DMS153 treated with DMSO at 0.1 percent for 48 hours (cell line): Measurements from ENCODE around the gene ITPR1.
A peak's percentile ranks its signal among the peaks of the same experiment; 100 is the strongest.

Experiments used
- DNase-seq: peaks from one replicate; lab custom pipeline; 2025; ENCODE audit not compliant: unreplicated experiment; lab: John Stamatoyannopoulos, UW

The ITPR1 gene

GRCh38 chr3:4770561-4770960, 277.4 kb downstream of the ITPR1 start:
- DNase-seq, result no peak

DNA sequence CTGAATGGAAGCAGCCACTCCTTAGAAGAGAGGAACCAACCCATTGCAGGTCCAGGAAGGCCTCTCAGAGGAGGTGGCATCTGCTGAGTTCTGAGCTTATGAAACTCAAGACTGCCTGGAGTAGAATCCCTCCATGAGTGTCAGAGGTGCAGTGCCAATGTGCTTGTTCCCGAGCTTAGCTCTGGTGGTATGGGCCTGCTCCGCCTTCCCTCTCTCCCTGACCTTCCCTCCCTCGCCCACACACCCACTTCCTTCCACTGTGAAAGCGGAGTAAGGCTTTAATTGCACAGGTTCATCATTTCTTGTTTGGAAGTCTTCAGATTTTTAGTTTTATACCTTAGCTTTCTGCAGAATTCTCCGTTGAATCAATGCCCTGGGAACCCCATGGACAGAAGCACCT, 278.1 kb downstream of the ITPR1 start:
- no peak for DNase-seq

- no peak for DNase-seq
Measured at GRCh38 chr3:4772171-4772804, 279.1 kb downstream of the ITPR1 start.

- no peak for DNase-seq
Measured at GRCh38 chr3:4772858-4773257, 279.7 kb downstream of the ITPR1 start.

DNA sequence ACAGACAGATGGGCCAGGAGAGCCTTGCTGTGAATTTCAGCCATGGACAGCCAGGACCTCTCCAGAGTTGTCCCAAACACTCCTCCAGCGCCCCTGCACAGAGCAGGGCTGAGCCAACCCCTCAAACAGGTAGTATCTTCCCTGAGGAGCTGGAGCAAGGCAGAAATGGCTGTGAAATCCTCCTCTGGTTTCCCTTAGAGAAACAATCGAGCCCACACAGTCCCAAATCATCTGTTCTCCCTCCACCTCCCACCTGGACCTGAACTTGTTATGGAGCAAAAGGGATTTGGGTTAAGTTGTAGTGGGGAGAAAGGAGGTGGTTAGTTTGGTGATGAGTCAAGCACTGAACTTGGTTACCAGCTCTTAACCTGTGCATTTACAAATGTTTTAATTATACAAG, 280.4 kb downstream of the ITPR1 start:
- DNase-seq, result no peak

DNA sequence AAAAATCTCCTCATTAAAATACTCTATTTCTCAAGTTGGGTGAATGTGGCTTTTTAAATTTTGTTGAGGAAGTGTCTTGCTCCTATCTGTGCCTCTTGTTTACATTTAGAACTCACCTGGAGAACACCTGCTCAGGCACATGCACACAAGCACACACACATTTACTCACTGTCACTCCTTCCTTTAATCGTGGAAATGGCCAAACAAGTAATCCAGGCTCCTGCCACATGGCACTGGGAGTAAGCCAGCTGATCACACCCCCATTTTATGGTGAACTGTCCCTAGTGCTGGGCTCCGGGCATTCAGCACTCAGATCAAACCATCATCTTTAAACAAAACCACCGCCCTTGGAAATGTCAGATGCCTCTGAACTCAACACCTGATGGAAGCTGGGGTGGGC, 281.4 kb downstream of the ITPR1 start:
- no peak for DNase-seq

DNA sequence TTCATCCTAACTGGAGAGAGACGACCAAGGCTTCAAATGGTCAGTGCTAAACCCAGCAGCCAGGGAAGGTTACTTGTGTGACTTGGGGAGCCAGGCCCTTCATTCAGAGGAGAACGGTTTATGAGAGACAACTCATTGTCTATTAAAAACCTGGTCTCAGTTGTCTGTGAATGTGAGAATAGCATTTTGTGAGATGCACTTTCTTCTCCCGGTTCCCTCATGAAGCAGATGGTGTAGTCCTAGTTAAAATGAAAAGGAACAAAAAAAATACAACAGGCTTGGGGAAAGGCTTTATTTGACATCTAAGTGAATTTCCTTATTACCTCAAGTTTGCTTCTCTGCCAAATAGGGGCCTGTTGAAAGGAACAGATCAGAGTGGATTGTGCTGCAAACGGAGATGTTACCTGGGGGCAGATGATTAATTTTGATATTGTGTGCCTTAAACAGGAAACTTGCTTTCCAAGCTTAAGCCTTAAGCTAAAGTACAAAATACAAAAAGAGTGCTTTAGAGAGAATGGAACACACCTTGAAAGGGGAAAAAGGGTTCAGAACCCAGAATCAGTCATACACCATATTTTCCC, 283.3 kb downstream of the ITPR1 start:
- no peak for DNase-seq

DNA sequence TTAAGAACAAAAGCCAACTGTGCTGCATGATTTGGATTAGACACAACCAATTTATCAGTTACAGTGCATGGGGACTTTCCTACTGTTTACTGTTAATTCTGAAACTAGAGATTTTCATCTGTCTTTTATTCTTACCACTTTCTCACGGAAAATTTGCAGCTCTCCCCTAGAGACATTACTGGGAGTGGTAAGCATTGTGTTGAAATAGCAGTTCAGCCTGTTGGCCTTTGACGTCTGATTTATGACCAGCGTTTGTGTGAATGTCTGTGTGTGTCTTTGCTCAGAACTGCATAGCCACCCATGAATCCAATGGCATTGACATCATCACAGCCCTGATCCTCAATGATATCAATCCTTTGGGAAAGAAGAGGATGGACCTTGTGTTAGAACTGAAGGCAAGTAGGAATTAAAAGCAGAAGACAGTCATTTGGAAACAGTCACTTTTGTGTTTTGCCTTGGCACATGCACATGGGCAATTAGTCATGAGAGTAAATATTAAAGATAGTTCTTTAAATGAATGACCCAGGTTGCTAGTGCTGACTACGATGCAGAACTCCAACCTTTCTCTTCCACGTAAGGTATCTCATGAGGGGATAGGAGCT, 283.9 kb downstream of the ITPR1 start:
- DNase-seq, result peak; percentile 27

DNA sequence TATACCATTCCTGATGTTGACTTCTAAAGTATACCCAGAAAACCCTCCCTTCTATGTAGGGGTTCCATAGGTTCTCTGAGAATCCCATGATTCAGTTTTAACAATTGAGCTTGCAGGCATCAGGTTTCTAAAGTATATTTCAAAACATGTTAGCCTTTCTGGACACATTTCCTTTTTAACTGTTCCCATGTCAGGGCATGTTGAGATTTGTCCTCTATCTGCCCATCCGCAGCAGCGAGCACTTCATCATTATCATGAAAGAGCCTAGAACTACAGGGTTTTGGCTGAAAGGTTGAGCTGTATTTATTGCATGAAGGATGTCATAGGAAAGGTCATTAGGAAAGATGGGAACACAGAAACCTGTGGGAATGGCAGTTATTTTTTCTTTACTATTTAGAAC, 285.0 kb downstream of the ITPR1 start:
- DNase-seq, result no peak

DNA sequence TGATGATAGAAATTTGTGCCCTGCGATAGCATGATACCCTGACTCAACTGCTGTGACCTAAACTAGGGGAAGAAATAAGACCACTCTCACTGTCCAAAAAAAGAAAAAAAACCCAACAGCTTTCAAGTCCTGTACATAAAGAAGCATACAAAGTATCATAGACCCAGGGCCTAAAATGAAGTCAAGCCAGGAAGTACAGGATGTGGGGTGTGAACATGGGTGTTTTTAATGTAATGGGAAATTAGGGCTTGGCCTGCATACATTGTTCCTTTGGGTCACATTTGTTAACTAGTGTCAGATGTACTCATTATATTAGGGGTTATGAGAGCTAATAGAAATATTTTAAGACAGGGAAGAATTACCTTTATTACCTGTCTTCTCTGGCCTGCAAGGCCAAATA, 285.6 kb downstream of the ITPR1 start:
- DNase-seq, result no peak

DNA sequence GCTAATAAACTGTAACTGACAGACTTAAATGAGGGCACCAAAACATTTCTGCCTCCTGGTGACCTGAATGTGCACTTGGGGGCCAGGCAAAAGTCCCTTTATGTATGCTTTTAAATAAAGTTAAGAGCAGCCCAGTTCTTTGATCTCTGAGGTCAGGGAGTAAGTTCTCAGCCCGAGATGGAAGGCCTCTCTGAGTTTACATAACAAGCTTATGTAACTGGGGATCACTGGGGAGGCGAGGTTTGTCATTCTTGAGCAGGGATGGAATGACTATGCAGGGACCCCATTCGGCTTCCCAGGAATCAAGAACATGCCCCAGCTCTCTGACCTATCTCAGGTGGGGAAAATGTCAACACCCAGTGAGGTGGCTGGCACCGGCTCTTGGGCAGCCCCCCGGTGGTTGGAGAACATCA, 287.4 kb downstream of the ITPR1 start:
- no peak for DNase-seq

- no peak for DNase-seq
Measured at GRCh38 chr3:4782095-4782494, 288.9 kb downstream of the ITPR1 start.

GRCh38 chr3:4785551-4785950, 292.4 kb downstream of the ITPR1 start:
- DNase-seq, result no peak

DNA sequence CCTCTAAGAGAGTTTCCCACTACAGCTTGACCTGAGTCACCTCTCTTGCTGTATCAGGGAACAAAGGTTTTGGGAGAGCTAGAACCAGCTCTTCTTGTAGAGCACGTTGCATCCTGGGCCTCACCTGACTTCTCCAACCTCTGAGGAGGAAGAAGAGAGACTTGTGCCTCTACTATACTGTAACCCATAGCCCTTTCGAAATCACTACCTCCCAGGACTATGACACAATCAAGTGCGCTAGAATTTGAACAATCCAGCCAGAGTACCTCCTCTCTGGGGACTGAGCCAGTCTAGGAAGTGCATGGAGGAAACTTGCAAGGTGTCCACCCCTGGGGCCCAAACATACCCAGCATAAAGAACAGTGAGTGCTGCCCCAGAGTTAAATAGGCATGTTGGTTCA, 293.3 kb downstream of the ITPR1 start:
- DNase-seq, result no peak

DNA sequence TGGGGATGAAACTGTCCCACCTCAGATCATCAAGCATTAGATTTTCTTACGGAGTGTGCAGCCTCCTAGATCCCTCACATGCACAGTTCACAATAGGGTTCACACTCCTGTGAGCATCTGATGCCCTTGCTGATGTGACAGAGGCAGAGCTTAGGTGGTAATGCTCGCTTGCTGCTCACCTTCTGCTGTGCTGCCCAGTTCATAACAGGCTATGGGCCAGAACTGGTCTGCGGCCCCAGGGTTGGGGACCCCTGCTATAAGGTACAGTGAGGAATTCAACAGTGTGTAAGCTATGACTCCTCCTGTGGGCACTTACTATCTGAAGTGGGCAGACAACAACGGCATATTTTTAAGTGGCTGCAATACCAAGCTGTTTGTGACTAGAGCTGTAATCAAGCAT, 298.2 kb downstream of the ITPR1 start:
- DNase-seq, result no peak

DNA sequence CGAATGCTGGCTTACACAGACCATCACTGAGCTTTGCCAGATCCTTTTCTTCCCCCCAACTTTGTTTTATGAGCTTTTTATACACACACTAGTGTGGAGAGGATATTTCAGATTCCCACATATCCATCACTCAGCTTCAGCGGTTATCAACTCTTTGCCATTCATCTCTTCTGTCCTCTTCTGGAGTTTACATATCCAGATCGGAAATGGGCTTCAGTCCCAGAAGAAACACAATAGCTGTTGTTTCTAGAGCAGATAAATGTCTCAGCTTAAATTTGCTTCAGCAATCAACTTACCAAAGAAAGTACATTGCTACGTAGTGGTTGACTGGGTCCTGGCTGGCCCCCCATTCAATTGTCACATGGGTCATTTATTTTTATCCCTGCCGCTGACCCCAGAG, 300.2 kb downstream of the ITPR1 start:
- no peak for DNase-seq

- DNase-seq, result no peak
Measured at GRCh38 chr3:4794331-4794730, 301.2 kb downstream of the ITPR1 start.

- DNase-seq, result no peak
Measured at GRCh38 chr3:4794798-4795197, 301.6 kb downstream of the ITPR1 start.

- no peak for DNase-seq
Measured at GRCh38 chr3:4795905-4796304, 302.8 kb downstream of the ITPR1 start.

DNA sequence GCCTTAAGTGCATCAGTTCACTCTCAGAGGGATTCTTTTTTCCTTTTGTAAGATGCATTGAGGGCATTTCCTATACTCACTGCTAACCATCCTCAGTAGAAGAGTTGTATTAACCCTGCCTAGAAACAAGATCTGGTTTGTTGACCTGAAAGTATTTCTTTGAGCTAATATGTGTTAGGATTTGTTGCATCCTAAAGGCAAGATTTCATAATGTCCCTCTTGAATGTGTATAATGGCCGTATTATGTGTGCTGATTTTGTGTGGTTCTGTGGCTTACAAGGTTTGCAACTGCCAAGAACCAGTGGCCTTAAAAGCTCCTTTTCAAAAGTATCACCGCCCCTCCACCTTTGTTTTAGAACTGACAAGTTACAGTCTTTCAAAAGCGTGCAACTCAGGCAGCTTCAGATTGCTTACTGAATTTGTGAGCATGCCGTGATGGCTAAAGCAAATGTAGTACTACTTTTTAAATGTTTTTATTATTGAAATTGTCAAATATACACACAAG, 304.1 kb downstream of the ITPR1 start:
- DNase-seq, result no peak

GRCh38 chr3:4799266-4800256, 306.4 kb downstream of the ITPR1 start:
- no peak for DNase-seq
